ENCODE data around the gene SELENOS.

DNA sequence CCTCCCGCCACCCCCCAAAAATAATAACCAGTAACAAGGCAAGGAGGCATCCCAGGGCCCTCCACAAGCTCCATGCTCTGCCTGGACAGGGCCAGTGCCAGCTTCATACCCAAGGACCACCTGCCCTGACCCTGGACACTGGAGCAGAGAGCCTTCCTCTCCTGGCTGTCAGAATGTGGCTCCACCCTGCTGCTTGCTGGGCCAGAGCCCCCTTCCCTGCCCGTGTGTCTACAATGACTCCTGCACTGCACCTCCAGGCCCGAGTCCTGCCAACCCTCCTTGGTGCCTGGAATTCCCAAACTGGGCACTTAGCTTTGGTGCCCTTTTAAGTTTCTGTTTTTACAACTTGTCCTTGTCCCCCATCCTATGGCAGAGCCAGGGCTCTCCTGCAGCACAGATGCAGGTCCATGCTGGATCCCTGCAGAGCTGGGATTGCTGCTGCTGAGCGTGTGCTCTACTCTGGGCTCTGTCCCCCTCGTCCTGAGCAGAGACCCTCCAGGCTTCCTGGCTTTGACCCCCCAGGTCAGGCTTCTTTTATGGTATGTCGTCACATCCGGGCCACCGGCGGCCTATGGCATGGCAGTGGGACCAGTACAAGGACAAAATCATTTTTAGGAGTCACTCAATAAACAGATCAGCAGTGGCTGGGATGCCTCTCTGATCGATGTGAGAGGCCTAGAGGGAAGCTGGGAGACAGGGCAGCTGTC, 29.2 kb upstream of the SELENOS start:
- TF ChIP-seq, protein P1, sequence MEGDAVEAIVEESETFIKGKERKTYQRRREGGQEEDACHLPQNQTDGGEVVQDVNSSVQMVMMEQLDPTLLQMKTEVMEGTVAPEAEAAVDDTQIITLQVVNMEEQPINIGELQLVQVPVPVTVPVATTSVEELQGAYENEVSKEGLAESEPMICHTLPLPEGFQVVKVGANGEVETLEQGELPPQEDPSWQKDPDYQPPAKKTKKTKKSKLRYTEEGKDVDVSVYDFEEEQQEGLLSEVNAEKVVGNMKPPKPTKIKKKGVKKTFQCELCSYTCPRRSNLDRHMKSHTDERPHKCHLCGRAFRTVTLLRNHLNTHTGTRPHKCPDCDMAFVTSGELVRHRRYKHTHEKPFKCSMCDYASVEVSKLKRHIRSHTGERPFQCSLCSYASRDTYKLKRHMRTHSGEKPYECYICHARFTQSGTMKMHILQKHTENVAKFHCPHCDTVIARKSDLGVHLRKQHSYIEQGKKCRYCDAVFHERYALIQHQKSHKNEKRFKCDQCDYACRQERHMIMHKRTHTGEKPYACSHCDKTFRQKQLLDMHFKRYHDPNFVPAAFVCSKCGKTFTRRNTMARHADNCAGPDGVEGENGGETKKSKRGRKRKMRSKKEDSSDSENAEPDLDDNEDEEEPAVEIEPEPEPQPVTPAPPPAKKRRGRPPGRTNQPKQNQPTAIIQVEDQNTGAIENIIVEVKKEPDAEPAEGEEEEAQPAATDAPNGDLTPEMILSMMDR (IDR thresholded peaks at IDR 0.05; ENCODE audit: insufficient read depth, low read length): no peak
- TF ChIP-seq SPI1 (IDR thresholded peaks at IDR 0.05; ENCODE audit: borderline replicate concordance, low read depth) (no peak), POLR2AphosphoS5 (IDR thresholded peaks at IDR 0.05; ENCODE audit: low read depth) (no peak)
- TF ChIP-seq, protein P2, sequence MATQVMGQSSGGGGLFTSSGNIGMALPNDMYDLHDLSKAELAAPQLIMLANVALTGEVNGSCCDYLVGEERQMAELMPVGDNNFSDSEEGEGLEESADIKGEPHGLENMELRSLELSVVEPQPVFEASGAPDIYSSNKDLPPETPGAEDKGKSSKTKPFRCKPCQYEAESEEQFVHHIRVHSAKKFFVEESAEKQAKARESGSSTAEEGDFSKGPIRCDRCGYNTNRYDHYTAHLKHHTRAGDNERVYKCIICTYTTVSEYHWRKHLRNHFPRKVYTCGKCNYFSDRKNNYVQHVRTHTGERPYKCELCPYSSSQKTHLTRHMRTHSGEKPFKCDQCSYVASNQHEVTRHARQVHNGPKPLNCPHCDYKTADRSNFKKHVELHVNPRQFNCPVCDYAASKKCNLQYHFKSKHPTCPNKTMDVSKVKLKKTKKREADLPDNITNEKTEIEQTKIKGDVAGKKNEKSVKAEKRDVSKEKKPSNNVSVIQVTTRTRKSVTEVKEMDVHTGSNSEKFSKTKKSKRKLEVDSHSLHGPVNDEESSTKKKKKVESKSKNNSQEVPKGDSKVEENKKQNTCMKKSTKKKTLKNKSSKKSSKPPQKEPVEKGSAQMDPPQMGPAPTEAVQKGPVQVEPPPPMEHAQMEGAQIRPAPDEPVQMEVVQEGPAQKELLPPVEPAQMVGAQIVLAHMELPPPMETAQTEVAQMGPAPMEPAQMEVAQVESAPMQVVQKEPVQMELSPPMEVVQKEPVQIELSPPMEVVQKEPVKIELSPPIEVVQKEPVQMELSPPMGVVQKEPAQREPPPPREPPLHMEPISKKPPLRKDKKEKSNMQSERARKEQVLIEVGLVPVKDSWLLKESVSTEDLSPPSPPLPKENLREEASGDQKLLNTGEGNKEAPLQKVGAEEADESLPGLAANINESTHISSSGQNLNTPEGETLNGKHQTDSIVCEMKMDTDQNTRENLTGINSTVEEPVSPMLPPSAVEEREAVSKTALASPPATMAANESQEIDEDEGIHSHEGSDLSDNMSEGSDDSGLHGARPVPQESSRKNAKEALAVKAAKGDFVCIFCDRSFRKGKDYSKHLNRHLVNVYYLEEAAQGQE (IDR thresholded peaks at IDR 0.05; ENCODE audit: insufficient replicate concordance, low read depth): no peak

All from HL-60 (cell line).